ENCODE data around the gene ESPN.

Gene ESPN

DNA sequence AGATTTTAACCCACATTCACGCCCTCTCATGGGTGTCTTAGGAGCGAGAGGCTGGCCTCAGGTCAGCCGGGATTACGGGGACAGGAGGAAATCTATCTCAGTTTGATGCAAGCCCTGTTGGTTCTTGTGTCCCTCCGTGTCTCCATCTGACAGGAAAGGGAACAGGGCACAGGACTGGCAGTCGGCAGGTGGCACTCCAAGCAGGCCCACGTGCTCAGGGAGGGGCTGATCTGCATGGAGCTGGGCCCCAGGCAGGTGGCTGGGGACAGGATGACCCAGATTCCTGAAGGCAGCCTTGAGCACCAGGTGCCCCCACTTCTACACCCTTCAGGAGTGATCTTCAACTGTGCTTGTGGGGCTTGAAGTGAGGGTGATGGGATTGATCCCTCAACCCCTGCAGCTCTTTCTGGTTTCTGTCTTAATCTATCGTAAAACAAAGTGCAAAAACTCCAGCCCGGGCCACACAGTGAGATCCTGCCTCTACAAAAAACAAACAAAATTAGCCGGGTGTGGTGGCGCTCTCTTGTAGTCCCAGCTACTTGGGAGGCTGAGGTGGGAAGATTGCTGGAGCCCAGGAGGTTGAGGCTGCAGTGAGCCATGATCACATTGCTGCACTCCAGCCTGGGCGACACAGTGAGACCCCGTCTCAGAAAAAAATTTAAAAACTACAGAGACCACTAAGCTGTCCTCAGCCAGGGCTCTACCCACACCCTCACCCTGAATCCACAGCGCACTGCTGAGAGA is 58.6 kb downstream of the ESPN start:
- TF ChIP-seq CTCF (IDR thresholded peaks at IDR 0.05; ENCODE audit: control insufficient read depth, insufficient read depth, low read depth, low read length, missing control alignments): no peak
- H3K4me3 ChIP-seq (ENCODE audit: control insufficient read depth, low read depth, low read length): no peak overlapping the region
- DNase-seq (ENCODE audit: low read depth): no peak

DNA sequence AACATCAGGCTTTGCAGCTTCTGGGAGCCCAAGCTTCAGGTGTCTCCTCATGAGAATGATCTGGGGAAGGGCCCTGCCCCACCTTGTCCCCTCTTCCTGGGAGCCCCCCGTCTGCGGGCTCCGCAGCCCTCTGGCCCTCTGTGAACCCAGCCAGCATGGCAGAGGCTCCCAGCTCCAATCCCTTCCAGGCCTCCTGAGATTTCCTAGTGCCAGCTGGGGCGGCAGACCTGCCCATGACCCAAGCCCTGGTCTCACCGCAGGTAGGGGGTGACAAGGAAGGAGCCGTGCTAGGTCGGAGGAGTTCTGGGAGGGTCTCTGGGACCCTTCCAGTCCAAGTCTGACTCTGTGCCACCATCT is 59.2 kb downstream of the ESPN start:
- TF ChIP-seq CTCF (IDR thresholded peaks at IDR 0.05; ENCODE audit: control insufficient read depth, insufficient read depth, low read depth, low read length, missing control alignments): no peak
- H3K4me3 ChIP-seq (ENCODE audit: control insufficient read depth, low read depth, low read length): no peak overlapping the region
- no peak for DNase-seq (ENCODE audit: low read depth)

GRCh38 chr1:6484826-6485167 is 60.2 kb downstream of the ESPN start:
- no peak for DNase-seq (ENCODE audit: low read depth)
- H3K4me3 ChIP-seq (ENCODE audit: control insufficient read depth, low read depth, low read length): peak overlapping the region; percentile 25; the same call in 1 of the 2 replicates
- no peak for TF ChIP-seq CTCF (IDR thresholded peaks at IDR 0.05; ENCODE audit: control insufficient read depth, insufficient read depth, low read depth, low read length, missing control alignments)

GRCh38 chr1:6485168-6486101 is 60.9 kb downstream of the ESPN start:
- peak; percentile 15 for TF ChIP-seq CTCF (IDR thresholded peaks at IDR 0.05; ENCODE audit: control insufficient read depth, insufficient read depth, low read depth, low read length, missing control alignments)
- DNase-seq (ENCODE audit: low read depth): no peak
- peak overlapping the region; percentile 25 for H3K4me3 ChIP-seq (ENCODE audit: control insufficient read depth, low read depth, low read length)

DNA sequence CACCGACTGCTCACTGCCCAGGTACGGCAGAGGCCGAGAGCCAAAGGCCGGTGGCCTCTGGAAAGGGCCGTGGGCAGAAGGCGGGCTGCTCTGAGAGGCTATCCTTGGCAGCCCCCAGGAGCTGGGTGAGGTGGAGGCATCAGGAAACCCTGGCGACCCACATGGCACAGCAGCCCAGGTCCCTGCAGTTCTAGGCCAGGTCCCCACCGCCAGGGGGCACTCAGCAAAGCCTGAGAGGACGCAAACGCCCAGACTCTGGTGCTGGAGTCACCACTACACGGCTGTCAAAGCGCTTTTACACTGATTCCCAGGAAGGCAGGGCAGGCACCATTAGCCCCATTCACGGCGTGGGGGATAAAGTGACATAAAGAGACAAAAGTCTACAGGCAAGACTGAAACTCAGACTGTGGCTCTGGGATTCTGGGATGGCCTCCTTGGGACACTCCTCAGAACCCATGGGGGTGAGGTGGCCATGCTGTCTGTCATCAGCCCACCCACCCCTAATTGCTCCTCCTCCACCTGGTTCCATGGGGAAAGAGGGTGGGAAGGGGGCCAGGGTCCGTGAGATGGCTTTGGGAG is 61.9 kb downstream of the ESPN start:
- H3K4me3 ChIP-seq (ENCODE audit: control insufficient read depth, low read depth, low read length): no peak overlapping the region
- peak; percentile 98 for TF ChIP-seq CTCF (IDR thresholded peaks at IDR 0.05; ENCODE audit: control insufficient read depth, insufficient read depth, low read depth, low read length, missing control alignments)
- DNase-seq (ENCODE audit: low read depth): no peak

GRCh38 chr1:6487804-6488484 is 63.4 kb downstream of the ESPN start:
- no peak for TF ChIP-seq CTCF (IDR thresholded peaks at IDR 0.05; ENCODE audit: control insufficient read depth, insufficient read depth, low read depth, low read length, missing control alignments)
- no peak for DNase-seq (ENCODE audit: low read depth)

More at GRCh38 chr1:6487804-6488484, 63.4 kb downstream of the ESPN start:
- no peak overlapping the region for H3K4me3 ChIP-seq (ENCODE audit: control insufficient read depth, low read depth, low read length)
